ENCODE results near the gene KNTC1.
"Not testable (repeated sequence)": the region's sequence is repeated elsewhere in the genome, so short reads cannot be mapped to it uniquely, and the experiment has no call there.

Gene KNTC1

GRCh38 chr12:122544537-122544936, 17.5 kb downstream of the KNTC1 start:
- DNase-seq: no peak
- intact Hi-C loops (cut with DNase I): no loop called here

- DNase-seq: no peak
Measured at GRCh38 chr12:122545855-122546254, 18.8 kb downstream of the KNTC1 start.

GRCh38 chr12:122547330-122547729, 20.3 kb downstream of the KNTC1 start:
- intact Hi-C loops (cut with DNase I): no loop called here
- DNase-seq: no peak

More at GRCh38 chr12:122545855-122546254, 18.8 kb downstream of the KNTC1 start:
- intact Hi-C loops (cut with DNase I): no loop called here

- no peak for DNase-seq
- intact Hi-C loops (cut with DNase I): no loop called here
Measured at GRCh38 chr12:122558745-122559641, 31.9 kb downstream of the KNTC1 start.

DNA sequence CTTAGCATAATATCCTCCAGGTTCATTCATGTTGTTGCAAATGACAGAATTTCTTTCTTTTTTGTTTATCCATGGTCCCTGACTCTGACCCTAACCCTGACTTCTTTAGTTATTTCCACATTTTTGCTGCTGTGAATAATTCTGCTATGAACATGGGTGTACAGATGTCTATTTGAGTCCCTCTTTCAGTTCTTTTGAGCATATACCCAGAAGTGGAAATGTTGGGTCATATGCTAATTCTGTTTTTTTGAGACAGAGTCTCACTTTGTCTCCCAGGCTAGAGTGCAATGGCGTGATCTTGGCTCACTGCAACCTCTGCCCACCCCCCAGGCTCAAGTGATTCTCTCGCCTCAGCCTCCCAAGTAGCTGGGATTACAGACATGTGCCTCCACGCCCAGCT, 33.1 kb downstream of the KNTC1 start:
- no peak for DNase-seq
- intact Hi-C loops (cut with DNase I): no loop called here

- DNase-seq: peak in 1 of 10 donors; percentile 26
- intact Hi-C loops (cut with DNase I): no loop called here
Measured at GRCh38 chr12:122563361-122563760, 36.3 kb downstream of the KNTC1 start.

DNA sequence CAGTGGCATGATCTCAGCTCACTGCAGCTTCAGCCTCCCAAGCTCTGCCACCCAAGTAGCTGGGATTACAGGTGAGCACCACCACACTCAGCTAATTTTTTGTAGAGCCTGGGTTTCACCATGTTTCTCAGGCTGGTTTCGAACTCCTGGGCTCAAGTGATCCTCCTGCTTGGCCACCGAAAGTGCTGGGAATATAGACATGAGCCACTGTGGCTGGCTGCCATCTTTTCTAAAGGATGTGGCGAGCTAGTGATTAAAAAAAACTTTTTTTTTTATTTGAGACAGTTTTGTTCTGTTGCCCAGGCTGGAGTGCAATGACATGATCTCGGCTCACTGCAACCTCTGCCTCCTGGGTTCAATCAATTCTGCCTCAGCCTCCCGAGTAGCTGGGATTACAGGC, 39.8 kb downstream of the KNTC1 start:
- intact Hi-C loops (cut with DNase I): not testable (repeated sequence)
- DNase-seq: peak in 1 of 10 donors; percentile 3

DNA sequence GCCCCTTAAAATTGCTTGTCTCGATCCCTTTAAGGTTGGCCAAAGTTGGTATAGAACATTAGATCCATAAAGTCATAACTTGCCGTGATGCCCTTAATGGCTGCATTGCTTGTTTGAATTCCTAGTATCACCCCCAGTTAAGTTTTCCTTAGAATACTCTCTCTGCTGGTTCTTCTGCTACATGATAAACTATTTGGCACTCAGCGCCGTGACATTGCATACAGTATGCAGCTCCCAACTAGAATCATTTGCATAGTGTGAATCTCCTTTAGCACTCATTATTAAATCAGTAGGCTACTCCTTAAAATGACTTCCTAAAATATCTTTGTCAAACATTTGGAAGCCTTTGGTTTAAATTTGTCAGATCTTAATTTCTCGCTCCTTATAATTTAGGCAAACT, 42.2 kb downstream of the KNTC1 start:
- intact Hi-C loops (cut with DNase I): no loop called here
- no peak for DNase-seq

DNA sequence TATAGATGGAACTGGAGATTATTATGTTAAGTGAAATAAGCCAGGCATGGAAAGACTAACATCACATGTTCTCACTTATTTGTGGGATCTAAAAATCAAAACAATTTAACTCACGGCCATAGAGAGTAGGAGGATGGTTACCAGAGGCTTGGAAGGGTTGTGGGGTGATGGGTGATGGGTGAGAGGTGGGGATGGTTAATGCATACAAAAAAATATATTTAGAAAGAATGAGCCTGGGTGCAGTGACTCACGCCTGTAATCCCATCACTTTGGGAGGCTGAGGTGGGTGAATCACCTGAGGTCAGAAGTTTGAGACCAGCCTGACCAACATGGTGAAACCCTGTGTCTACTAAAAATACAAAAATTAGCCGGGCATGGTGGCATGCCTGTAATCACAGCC, 43.0 kb downstream of the KNTC1 start:
- DNase-seq; intact Hi-C loops (cut with DNase I): not testable (repeated sequence)

DNA sequence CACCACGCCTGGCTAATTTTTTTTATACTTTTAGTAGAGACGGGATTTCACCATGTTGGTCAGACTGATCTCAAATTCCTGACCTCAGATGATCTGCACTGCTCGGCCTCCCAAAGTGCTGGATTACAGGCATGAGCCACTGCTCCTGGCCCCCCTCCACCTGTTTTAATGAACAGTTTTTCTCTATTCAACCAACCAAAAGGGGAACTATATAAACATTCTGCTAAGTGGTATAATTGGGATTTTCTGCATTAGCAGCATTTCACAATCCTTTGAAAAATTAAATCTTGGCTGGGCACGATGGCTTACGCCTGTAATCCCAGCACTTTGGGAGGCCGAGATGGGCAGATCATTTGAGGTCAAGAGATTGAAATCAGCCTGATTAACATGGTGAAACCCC, 44.8 kb downstream of the KNTC1 start:
- intact Hi-C loops (cut with DNase I): no loop called here
- no peak for DNase-seq

DNA sequence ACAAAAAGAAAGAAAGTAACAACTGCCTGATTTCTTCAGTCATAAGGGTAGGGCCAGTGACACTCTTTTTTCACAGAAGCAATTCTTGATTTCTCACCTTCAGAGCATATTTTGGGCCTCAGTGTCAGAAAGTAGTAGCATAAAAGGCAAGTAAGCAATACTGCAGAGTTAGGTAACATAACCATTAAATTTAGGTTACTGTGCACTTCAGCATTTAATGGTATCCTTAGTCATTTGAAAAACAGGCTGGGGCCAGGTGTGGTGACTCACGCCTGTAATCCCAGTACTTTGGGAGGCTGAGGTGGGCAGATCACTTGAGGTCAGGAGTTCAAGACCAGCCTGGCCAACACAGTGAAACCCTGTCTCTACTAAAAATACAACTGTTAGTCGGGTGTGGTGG, 56.2 kb downstream of the KNTC1 start:
- intact Hi-C loops (cut with DNase I); DNase-seq: not testable (repeated sequence)

DNA sequence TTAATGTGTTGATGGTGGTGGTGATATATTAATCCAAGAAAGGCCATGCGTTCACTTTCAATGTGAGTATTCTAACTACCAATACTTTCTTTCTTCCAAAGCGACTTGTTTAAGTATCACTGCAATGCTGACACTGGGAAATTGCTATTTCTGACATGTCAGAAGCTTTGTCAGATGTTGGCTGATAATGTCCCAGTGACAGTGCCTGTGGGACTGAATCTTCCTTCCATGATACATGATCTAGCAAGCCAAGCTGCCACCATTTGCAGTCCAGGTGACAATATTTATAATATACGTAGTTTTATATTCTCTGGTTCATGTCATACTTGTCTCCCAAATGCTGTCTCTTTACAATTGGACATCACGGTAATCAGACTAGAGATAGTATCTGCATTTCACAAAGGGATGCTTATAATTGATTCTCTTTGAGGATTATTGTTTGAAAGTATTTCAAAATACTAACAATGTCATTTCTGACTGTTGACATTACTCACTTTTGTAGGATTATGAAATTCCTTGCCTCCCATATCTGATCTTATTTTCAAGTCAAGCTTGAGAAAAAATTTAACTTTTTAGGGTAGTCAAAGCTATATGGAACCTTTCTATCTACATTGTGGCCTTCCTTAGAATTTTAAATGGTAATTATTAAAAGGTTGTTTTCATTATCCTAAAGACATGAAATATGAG, 57.3 kb downstream of the KNTC1 start:
- no peak for DNase-seq
- intact Hi-C loops (cut with DNase I): no loop called here

- no peak for DNase-seq
- intact Hi-C loops (cut with DNase I): no loop called here
Measured at GRCh38 chr12:122590990-122591389, 63.9 kb downstream of the KNTC1 start.

DNA sequence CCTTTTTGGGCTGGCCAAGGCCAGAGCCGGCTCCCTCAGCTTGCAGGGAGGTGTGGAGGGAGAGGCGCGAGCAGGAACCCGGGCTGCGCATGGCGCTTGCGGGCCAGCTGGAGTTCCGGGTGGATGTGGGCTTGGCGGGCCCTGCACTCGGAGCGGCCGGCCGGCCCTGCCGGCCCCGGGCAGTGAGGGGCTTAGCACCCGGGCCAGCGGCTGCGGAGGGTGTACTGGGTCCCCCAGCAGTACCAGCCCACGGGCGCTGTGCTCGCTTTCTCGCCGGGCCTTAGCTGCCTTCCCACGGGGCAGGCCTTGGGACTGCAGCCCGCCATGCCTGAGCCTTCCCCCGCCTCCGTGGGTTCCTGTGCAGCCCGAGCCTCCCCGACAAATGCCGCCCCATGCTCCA, 64.9 kb downstream of the KNTC1 start:
- intact Hi-C loops (cut with DNase I): not testable (repeated sequence)

GRCh38 chr12:122592543-122592942, 65.5 kb downstream of the KNTC1 start:
- DNase-seq; intact Hi-C loops (cut with DNase I): not testable (repeated sequence)

More for the DNA sequence above, 64.9 kb downstream of the KNTC1 start:
- DNase-seq: not testable (repeated sequence)

GRCh38 chr12:122593910-122594309, 66.9 kb downstream of the KNTC1 start:
- DNase-seq: no peak
- intact Hi-C loops (cut with DNase I): no loop called here

- no peak for DNase-seq
- intact Hi-C loops (cut with DNase I): no loop called here
Measured at GRCh38 chr12:122596838-122597237, 69.8 kb downstream of the KNTC1 start.

- intact Hi-C loops (cut with DNase I): no loop called here
Measured at GRCh38 chr12:122602456-122602855, 75.4 kb downstream of the KNTC1 start.

GRCh38 chr12:122604993-122605392, 77.9 kb downstream of the KNTC1 start:
- no peak for DNase-seq
- intact Hi-C loops (cut with DNase I): no loop called here

More at GRCh38 chr12:122602456-122602855, 75.4 kb downstream of the KNTC1 start:
- no peak for DNase-seq

GRCh38 chr12:122609732-122610131, 82.7 kb downstream of the KNTC1 start:
- intact Hi-C loops (cut with DNase I): no loop called here
- no peak for DNase-seq

GRCh38 chr12:122610207-122610606, 83.2 kb downstream of the KNTC1 start:
- intact Hi-C loops (cut with DNase I): no loop called here
- no peak for DNase-seq

DNA sequence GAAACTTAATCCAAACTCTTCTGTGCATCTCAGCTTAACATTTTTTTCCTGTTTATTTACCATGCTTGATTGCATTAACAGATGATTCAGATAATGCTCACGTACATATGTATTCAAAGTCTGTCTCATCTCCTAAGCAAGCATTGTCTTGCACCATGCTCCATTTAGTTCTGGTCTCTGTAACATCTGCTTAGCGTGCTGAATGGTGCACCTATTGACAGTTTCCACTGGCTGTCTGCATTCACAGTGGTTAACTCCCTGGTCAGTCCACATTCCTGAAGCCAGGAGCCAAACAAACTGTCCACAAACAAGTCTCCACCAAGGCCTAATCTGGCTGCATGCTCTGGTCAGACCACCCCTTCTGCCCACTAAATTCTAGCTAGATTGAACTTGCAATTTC, 83.9 kb downstream of the KNTC1 start:
- DNase-seq: no peak
- intact Hi-C loops (cut with DNase I): no loop called here

Measured in posterior cingulate gyrus (tissue), 11 donors.